Right lobe of liver (tissue), 6 donors: ENCODE results near the gene CNTNAP4. TPM values are rescaled to one million over a fixed set of nuclear protein-coding genes. Genes with fewer than 3 reads are reported as not detected.

Experiments
- ATAC-seq, 4 donors: fragments of 200-7000 bp; cut with Tn5 transposase; one replicate each; pipeline ENCODE4 v1.9.1; 2020; ENCODE audit warnings: mild to moderate bottlenecking in 4 of 4, moderate library complexity in 4 of 4
- DNase-seq, 3 donors: peaks; one replicate each; pipeline ENCODE4 v3.0.0-alpha.2; 2020
- H3K27ac ChIP-seq, 3 donors: fragments of 200-600 bp; one replicate each; pipeline ENCODE4 v1.8.0; 2022
- H3K27me3 ChIP-seq, 2 donors: fragments of 200-600 bp; one replicate each; pipeline ENCODE4 v1.8.0; 2022
- H3K36me3 ChIP-seq, 4 donors: fragments of 200-600 bp; sonication (generic) in 1 of 4; one replicate each; pipeline versions ENCODE4 v1.5.1 to v1.8.0; 2017 to 2022; ENCODE audit warnings: control low read depth in 1 of 4
- H3K4me1 ChIP-seq, 4 donors: fragments of 200-600 bp; sonication (generic) in 1 of 4; one replicate each; pipeline versions ENCODE4 v1.5.1 to v1.8.0; 2017 to 2022; ENCODE audit warnings: control low read depth in 1 of 4
- H3K4me3 ChIP-seq, 3 donors: fragments of 200-600 bp; one replicate each; pipeline ENCODE4 v1.8.0; 2022
- H3K9me3 ChIP-seq, 4 donors: fragments of 200-600 bp; sonication (generic) in 1 of 4; one replicate each; pipeline versions ENCODE4 v1.5.1 to v1.8.0; 2017 to 2022; ENCODE audit warnings: control low read depth in 1 of 4
- CTCF ChIP-seq, 4 donors: fragments of 200-600 bp in 3 of 4; fragments of 450-650 bp in 1 of 4; IDR thresholded peaks; one replicate each; pipeline versions ENCODE4 v1.5.1 to v1.8.0; 2016 to 2022; ENCODE audit warnings: antibody characterized with exemption in 4 of 4, mild to moderate bottlenecking in 2 of 4
- POLR2A ChIP-seq: fragments of 450-650 bp; IDR thresholded peaks from one replicate; pipeline ENCODE4 v1.6.1; 2017; ENCODE audit warnings: antibody characterized with exemption, mild to moderate bottlenecking
- WGBS: methylation state at CpG from one replicate; pipeline ENCODE4 v1.1.6; 2018; ENCODE audit warnings: low coverage, low lambda C conversion rate; ENCODE audit not compliant: insufficient coverage; ENCODE audit errors: missing lambda C conversion rate; 5-methylcytosine and 5-hydroxymethylcytosine counted together
- intact Hi-C, 2 donors: fragments of 100-400 bp; cut with DNase I; formaldehyde crosslinking; loops; one replicate each; pipeline versions ENCODE4 v1.11.2 to v1.14.1; 2022
- total RNA-seq, 6 experiments: library from RNA; depleted of rRNA in 2 of 6; stranded (reverse); fragments of >200 nt in 2 of 6; fragmentation: NEBNext Ultra II Directional in 3 of 6; extraction: Animal tissue kit (Norgen Biotek cat#: 25700) in 3 of 6; gene quantifications; one replicate each; pipeline versions ENCODE4 v1.1.0 to v1.2.4, GENCODE V29; 2016 to 2023
- donor health status: DM: no; HTN: yes; CAD: no.
- donor health status: DM: no; HTN: no; CAD: no.
- donor health status: DM: no; HTN: no; CAD: no.
- donor health status: DM: no; HTN: yes; CAD: no.
- donor health status: DM: no; HTN: yes; CAD: no.

The CNTNAP4 gene
- total RNA-seq, 6 experiments from 2014 or later: not detected

- no peaks in the 10 kb centered on the region for H3K36me3 ChIP-seq
- TF ChIP-seq CTCF (IDR thresholded peaks at IDR 0.05) (no peak), POLR2A (no peak)
- no peaks in the 10 kb centered on the region for H3K27me3 ChIP-seq
- ATAC-seq (peak in 1 of 4 donors; percentile 18), DNase-seq (no peak)
- intact Hi-C loops: no loop called here
- 50% methylated on average over 1 of the region's 1 CpG for WGBS
- no peaks in the 10 kb centered on the region for H3K4me1 ChIP-seq
- H3K9me3 ChIP-seq: no peaks in the 10 kb centered on the region
- no peak overlapping the region for H3K4me3 ChIP-seq
- H3K27ac ChIP-seq: no peak overlapping the region
These were observed 241.6 kb downstream of the CNTNAP4 start for GRCh38 chr16:76518781-76519180.

- no peak for ATAC-seq
- 77% methylated on average over 2 of the region's 2 CpGs for WGBS
- H3K4me3 ChIP-seq: no peak overlapping the region
- H3K27me3 ChIP-seq: no peaks in the 10 kb centered on the region
- TF ChIP-seq CTCF (IDR thresholded peaks at IDR 0.05): no peak
- no peak for TF ChIP-seq POLR2A
- no peak for DNase-seq
- intact Hi-C loops: no loop called here
- H3K4me1 ChIP-seq: no peaks in the 10 kb centered on the region
- H3K27ac ChIP-seq: no peak overlapping the region
- H3K36me3 ChIP-seq: no peaks in the 10 kb centered on the region
- no peaks in the 10 kb centered on the region for H3K9me3 ChIP-seq
These were observed 247.2 kb downstream of the CNTNAP4 start for GRCh38 chr16:76524356-76524755.

GRCh38 chr16:76524769-76525168 is 247.6 kb downstream of the CNTNAP4 start:
- intact Hi-C loops: no loop called here

GRCh38 chr16:76527244-76527643 is 250.0 kb downstream of the CNTNAP4 start:
- TF ChIP-seq CTCF (IDR thresholded peaks at IDR 0.05) (no peak), POLR2A (no peak)

More at GRCh38 chr16:76524769-76525168, 247.6 kb downstream of the CNTNAP4 start:
- no peaks in the 10 kb centered on the region for H3K27me3 ChIP-seq
- ATAC-seq (no peak), DNase-seq (no peak)
- TF ChIP-seq POLR2A (no peak), CTCF (IDR thresholded peaks at IDR 0.05) (no peak)
- H3K9me3 ChIP-seq: no peaks in the 10 kb centered on the region
- H3K4me3 ChIP-seq: no peak overlapping the region
- H3K4me1 ChIP-seq: no peaks in the 10 kb centered on the region
- H3K36me3 ChIP-seq: no peaks in the 10 kb centered on the region
- no peak overlapping the region for H3K27ac ChIP-seq

GRCh38 chr16:76529120-76529519 is 251.9 kb downstream of the CNTNAP4 start:
- peaks cover 0 to 10% (median 0%) of the 10 kb centered on the region in 4 donors for H3K4me1 ChIP-seq
- H3K36me3 ChIP-seq: no peaks in the 10 kb centered on the region
- intact Hi-C loops: no loop called here
- ATAC-seq: no peak
- H3K4me3 ChIP-seq: peak overlapping the region in 1 of 3 donors; percentile 23
- H3K27me3 ChIP-seq: no peaks in the 10 kb centered on the region
- WGBS: 54% methylated on average over 3 of the region's 3 CpGs
- DNase-seq: no peak
- H3K27ac ChIP-seq: no peak overlapping the region
- TF ChIP-seq CTCF (IDR thresholded peaks at IDR 0.05) (no peak), POLR2A (no peak)
- no peaks in the 10 kb centered on the region for H3K9me3 ChIP-seq

More at GRCh38 chr16:76527244-76527643, 250.0 kb downstream of the CNTNAP4 start:
- WGBS: 72% methylated on average over 5 of the region's 5 CpGs
- ATAC-seq: no peak
- Histone ChIP-seq H3K4me3 (no peak overlapping the region), H3K9me3 (no peaks in the 10 kb centered on the region), H3K27me3 (no peaks in the 10 kb centered on the region), H3K36me3 (no peaks in the 10 kb centered on the region), H3K4me1 (no peaks in the 10 kb centered on the region), H3K27ac (no peak overlapping the region)
- intact Hi-C loops: no loop called here
- no peak for DNase-seq
